Suprapubic skin (tissue), 4 donors: ENCODE measurements around the gene DCAF8.

Experiments used
- EP300 ChIP-seq: sonication (generic); formaldehyde crosslinking; IDR thresholded peaks from one replicate; pipeline ENCODE4 v1.6.1; 2017; ENCODE audit warnings: antibody characterized with exemption
- POLR2A ChIP-seq, 2 donors: fragments of 450-650 bp; IDR thresholded peaks; one replicate each; pipeline ENCODE4 v1.6.1; 2017; ENCODE audit warnings: antibody characterized with exemption in 2 of 2, mild to moderate bottlenecking in 2 of 2, moderate library complexity in 2 of 2
- POLR2AphosphoS5 ChIP-seq, 3 donors: sonication (generic); formaldehyde crosslinking; IDR thresholded peaks; one replicate each; pipeline ENCODE4 v1.6.1; 2017; ENCODE audit warnings: antibody characterized with exemption in 3 of 3
- TF ChIP-seq, protein P1 (sequence below), 2 donors: fragments of 200-600 bp in 1 of 2; fragments of 450-650 bp in 1 of 2; sonication (generic) in 1 of 2; IDR thresholded peaks; one replicate each; pipeline ENCODE4 v1.5.1; 2016 to 2019; ENCODE audit warnings: antibody characterized with exemption in 2 of 2, mild to moderate bottlenecking in 1 of 2, moderate library complexity in 1 of 2

DNA sequence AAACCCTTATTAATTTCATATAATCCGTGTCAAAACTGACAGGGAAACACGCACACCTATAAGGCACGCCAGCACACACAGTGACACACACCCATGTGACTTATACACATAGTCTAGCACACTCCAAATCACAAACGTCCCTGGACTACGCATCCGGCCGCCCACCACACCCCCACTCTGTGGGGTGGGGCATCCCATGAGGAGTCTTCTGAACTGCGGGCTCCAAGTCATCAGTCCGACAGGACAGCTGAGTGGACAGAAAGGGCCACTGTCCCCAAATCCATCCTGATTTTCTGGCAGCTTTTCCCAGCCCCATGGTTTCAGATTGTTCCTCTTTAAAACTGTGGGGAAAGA is 56.3 kb downstream of the DCAF8 start:
- TF ChIP-seq, protein P1, sequence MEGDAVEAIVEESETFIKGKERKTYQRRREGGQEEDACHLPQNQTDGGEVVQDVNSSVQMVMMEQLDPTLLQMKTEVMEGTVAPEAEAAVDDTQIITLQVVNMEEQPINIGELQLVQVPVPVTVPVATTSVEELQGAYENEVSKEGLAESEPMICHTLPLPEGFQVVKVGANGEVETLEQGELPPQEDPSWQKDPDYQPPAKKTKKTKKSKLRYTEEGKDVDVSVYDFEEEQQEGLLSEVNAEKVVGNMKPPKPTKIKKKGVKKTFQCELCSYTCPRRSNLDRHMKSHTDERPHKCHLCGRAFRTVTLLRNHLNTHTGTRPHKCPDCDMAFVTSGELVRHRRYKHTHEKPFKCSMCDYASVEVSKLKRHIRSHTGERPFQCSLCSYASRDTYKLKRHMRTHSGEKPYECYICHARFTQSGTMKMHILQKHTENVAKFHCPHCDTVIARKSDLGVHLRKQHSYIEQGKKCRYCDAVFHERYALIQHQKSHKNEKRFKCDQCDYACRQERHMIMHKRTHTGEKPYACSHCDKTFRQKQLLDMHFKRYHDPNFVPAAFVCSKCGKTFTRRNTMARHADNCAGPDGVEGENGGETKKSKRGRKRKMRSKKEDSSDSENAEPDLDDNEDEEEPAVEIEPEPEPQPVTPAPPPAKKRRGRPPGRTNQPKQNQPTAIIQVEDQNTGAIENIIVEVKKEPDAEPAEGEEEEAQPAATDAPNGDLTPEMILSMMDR (IDR thresholded peaks at IDR 0.05): no peak
- no peak for TF ChIP-seq POLR2A (IDR thresholded peaks at IDR 0.05)
- no peak for TF ChIP-seq EP300
- no peak for TF ChIP-seq POLR2AphosphoS5 (IDR thresholded peaks at IDR 0.05)
